Stimulated activated CD8-positive, alpha-beta memory T cell treated with anti-CD3 and anti-CD28 coated beads, Interleukin-12 subunit alpha, Interleukin-12 subunit beta, amount 100 ng/mL, for 1 hour (primary cell): ENCODE data around the gene FRA10AC1.

Experiments used
- DNase-seq: peaks from one replicate; pipeline ENCODE4 v3.0.0-alpha.2; 2020; ENCODE audit warnings: low read depth

FRA10AC1 gene, protein sequence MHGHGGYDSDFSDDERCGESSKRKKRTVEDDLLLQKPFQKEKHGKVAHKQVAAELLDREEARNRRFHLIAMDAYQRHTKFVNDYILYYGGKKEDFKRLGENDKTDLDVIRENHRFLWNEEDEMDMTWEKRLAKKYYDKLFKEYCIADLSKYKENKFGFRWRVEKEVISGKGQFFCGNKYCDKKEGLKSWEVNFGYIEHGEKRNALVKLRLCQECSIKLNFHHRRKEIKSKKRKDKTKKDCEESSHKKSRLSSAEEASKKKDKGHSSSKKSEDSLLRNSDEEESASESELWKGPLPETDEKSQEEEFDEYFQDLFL

DNA sequence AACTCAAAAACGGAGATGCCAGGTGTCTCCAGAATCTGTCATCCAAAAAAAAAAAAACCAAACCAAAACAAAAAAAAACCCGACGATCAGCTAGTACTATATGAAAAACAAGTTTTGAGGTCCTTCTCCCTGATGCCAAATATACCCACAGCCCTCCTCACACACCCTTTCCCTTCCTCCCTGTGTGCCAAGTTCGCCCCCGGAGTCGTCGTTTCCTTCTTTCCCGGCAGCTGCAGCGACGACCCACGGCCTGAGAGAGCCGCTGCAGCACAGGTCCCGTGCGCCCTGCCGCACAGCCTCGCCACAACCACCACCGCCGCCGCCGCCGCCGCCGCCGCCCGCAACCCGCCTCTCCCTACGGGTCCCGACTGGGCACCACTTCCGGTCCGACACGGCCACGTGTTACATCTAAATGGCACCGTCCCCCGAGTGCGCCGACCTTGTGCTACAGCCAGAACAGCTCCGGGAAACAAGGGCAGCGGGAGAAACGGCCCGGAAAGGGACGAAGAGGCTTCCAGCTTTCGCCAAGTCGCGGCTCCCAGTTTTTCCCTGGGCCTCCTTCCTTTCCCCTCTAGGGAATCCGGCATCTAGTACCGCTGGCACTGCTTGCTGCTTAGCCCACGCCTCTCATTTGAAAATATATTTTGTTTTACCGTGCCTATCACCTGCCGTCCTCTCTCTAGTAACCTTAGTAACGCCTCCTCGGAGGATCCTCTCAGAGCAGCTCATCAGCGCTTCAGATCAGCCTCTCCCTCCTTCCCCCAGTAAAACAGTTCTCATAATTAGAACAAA is at the start of gene FRA10AC1:
FRA10AC1 (minus strand) TSS at position 383 of the 792 bp plus-strand sequence. CDS start 2,486 bp downstream, outside the sequence.
- peak; percentile 83 for DNase-seq

DNA sequence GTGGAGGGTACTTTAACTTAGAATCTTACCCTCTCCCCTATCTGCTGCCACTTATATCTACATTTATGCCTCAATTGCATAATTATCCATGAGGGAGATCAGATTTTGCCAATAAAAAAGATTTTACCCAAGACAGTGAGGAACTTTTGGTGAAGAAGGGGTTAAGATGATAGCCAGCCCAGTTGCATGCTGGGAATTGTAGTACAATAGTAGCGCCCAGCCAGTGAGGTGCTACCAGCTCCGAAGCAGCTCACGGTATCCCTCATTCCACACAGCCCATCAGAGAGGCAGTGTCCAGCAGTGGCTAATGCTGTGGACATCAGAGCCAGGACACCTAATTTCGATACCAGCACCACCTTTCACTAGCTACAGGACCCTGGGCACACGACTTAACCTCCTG is 49.4 kb upstream of the FRA10AC1 start:
- DNase-seq: no peak

DNA sequence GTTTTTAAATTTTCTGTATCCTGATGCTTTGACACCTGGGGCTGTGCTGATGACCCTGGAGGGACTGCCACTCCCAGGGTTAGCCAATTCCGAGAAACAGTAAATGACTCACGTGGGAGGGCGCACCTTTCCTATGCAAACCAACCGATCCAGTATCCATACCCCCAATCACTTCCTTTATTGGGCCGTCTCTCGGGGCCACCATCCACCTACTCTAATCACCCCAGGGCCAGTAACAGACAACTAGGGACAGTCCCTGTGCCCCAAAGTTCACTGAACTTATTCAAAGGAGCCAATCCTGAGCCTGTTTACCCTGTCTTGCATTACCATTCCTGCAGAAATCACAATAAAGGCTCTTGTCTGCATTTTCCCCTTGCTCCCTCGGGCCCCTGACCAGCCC is 48.7 kb upstream of the FRA10AC1 start:
- DNase-seq: no peak

DNA sequence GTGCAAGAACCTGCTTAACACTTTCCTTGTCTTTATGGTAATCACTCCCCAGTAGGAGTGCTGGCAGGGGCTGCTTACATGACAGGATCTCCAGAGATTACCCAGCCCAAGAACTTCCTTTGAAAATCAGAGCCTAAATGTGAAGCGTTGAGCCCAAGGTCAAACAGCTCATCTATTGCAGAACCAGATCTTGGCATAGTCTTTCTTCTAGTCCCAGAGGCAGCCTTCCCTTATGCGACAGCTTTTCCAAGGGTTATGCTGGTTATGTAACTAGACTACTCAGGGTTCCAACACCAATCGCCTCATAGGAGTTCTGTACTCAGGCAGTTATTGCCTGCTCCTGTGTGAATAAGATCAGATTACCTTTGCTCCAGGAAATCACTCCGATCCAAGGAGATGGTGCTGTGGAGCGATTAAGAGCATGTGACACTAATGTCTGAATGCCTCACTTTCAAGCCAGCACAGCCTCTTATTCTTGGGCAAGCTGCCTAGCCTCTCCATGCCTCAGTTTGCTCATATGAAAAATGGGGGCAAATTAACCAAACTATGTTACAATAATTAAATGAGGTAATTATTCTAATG is 46.9 kb upstream of the FRA10AC1 start:
- DNase-seq: no peak

DNA sequence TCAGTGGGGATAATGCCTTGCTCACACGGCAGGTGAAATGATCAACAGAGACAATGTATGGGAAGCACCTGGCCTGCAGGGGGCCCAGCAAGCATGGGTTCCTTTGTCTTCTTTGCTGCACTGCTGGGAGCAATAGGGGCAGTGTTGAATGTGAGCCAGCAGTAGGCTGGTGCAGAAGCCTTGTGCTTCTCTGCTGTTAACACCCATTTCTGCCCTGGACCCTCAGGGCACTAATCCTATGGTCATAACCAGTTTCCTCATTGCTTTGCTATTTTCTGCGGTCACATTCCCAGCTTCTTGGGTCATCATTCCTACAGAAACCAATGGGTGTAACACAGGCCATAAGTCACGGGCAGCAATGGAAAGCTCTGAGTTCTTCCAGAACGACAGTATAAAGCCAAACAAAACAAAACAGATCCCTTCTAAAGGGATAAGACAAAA is 44.5 kb upstream of the FRA10AC1 start:
- DNase-seq: no peak

DNA sequence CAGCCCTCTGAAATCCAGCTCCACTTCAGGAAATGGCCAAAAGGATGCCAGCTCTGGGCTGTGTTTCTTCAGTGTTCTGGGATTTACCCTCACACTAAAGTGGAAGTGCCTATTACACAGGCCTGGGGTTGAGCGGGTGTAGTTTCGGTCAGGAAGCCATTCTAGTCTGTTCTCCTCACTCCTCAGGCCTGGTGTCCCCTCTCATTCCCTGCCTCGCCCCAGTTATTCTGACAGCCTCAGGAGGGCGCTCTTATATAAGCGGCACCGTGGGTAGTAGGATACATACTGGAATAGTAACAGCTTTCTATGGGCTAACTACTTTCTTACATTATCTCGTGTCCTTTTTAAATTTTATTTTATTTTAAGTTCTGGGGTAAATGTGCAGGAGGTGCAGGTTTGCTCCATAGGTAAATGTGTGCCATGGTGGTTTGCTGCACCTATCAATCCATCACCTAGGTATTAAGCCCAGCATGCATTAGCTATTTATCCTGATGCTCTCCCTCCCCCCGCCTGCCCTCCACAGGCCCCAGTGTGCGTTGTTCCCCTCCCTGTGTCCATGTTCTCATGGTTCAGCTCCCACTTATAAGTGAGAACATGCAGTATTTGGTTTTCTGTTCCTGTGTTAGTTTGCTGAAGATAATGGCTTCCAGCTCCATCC is 43.1 kb upstream of the FRA10AC1 start:
- DNase-seq: no peak

DNA sequence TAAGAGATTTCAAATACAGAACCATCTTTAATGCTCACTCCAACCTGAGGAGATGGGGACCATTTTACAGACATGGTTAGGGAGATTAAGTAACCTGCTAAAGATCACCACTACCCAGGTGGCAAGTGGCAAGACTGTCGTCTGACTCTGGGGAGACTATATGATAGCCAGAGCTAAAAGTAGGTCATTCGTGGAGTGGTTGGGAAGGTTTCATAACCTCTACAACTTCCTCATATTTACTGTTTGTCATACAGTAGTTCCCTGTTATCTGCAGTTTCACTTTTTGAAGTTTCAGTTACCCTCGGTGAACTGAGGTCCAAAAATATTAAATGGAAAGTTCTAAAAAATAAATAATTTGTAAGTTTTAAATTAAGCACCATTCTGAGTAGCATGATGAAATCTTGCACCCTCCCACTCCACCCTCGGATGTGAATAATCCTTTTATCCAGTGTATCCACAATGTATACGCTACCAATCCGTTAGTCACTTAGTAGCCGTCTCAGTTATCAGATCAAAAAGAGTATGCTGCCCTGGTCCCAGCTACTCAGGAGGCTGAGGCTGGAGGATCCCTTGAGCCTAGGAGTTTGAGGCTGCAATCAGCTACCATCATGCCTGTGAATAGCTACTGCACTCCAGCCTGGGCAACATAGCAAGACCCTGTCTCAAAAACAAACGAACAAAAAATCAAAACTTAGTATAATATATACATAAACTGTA is 40.4 kb upstream of the FRA10AC1 start:
- no peak for DNase-seq

DNA sequence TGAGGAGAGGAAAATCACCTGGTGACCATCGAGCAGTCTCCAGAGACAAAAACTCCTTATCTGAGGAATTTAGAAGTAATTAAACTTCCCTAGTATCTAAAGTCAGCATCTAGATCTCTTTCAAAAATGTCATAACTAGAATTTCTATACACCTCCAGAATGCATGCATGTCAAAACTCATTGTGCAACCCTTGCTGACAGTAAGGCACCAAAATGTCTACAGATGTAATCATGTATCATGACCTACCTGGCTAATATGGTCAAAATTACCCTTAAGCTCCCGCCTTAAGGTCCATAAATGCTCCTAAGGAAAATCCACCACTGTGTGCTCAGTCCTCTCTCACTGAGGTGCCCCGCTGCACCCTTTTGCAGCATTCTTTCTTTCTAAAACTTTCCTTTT is 39.0 kb upstream of the FRA10AC1 start:
- no peak for DNase-seq

DNA sequence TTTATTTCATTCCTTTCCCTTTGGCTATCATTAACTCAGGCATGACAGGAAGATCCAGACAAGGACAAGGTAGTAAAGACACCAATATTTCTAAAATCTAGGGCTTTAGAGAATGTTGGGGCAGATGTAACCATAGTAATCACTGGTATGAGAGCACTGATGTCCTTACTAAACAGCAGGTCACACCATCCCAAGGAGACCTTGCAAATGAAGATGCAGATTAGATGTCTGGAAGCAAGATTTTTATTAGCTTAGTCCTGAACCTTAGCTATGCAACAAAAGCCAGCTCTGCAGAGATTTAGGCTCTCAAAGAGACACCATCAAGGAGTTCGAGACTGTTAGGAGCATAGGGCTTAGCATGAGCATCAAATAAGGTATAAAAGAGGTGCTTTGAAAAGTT is 23.6 kb upstream of the FRA10AC1 start:
- no peak for DNase-seq

DNA sequence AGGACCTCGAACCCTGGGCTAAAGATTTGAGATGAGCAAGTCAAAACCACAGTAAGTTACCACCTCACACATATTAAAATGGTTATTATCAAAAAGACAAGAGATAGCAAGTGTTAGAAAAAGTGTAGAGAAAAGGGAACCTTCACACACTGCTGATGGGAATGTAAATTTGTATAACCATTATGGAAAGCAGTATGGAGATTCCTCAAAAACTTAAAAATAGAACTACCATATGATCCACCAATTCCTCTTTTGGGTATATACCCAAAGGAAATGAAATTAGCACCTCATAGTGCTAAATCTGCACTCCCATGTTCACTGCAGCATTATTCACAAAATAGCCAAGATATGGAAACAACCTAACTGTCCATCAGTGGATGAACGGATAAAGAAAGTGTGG is 20.8 kb upstream of the FRA10AC1 start:
- no peak for DNase-seq

DNA sequence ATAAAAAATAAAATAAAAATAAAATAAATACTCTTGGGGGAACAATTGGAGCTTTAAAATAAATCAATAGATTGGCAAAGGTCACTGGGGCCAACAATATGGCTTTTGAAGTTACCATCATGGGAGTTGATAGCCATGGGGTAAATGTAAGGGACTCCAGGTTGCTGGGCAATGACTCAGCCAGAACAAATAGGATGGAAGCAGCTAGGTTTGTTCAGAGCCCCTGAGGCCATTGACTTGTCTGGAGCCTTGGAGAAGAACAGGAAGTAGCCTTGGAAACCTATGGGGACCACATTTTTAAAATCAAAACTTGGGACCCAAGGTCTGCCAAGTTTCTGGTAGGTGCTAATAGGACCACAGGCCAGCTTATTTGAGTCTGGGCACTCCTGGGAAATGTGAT is 20.2 kb upstream of the FRA10AC1 start:
- no peak for DNase-seq

DNA sequence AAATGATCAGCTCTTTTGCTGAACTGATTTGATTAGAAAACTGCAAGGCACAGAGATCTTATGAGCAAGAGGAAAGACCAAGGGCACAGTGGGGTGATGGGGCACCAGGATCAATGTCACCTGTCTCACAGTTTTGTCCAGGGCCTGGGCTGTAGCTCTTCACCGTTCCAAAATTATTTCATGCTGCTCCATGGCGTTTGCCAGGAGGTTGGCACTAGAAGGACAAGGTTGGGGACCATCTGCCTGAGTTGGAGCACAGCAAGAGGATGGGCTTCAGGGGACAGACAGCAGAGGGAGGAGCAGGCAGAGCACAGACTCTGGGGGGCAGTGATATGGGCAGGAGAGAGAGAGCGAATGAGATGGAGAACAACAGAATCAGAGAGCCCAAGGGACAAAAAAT is 17.5 kb upstream of the FRA10AC1 start:
- no peak for DNase-seq

DNA sequence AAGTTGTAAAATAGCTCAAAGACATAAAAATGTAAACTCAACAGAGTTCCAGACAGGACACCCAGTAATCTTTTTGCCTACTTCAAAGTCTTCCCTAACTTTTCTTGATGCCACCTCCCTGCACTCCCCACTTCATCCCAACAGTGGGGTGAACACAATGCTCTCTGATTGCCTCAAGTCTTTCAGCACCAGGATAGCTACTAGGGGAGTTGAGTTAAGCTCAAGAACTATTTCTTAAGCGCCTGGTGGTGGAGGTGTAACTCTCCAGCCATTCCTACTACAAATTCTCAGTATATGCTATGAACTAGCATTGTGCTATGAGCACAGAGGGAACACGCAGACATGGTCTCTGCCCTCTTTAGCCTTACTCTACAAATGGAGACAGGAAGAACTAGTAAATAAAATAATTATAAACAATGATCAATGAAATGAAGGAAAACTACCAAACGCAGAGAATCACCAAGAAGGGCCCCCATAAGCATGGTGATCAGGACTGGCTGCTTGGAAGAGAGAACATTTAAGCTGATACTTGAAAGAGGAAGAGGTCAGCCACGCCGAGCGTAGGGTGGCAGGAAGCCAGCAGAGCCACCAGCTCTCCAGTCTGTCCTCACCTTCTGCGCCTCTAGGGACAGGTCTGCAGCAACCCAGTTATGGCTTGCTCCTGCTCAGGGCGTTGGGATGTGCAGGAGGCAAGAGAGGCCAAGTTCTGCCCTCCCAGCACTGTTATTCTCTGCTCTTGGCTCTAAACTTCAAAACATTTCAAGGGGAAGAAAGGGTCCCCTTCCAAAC is 16.7 kb upstream of the FRA10AC1 start:
- DNase-seq: no peak

DNA sequence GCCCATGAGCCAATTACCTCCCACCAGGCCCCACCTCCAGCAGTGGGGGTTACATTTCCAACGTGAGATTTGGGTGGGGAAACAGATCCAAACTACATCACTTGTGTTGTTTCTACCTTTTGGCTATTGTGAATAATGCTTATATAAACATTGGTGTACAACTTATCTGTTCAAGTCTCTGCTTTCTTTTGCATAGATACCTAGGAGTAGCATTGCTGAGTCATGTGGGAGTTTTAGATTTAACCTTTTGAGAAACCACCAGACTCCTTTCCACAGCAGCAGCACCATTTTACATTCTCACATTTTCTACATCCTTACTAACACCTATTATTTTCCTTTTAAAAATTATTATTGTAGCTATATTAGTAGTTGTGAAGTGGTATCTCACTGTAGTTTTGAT is 14.4 kb upstream of the FRA10AC1 start:
- DNase-seq: no peak

DNA sequence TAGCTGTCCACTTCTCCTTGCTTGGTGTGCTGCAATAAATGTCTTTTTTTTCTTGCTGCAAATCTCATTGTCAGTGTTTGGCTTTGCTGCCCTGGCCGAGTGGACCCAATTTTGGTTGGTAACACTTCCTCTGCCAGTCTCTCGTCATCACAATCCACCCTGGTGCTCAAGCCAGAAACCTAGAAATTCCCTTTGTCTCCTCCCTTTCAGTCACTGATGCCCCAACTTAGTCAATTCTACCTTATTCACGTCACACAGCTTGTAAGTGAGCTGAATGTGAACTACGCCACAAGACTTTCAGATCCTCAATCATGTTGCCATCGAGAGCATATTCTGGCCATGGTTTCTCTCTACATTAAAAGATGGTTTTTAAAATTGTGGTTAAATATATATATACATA is 13.0 kb upstream of the FRA10AC1 start:
- DNase-seq: no peak

DNA sequence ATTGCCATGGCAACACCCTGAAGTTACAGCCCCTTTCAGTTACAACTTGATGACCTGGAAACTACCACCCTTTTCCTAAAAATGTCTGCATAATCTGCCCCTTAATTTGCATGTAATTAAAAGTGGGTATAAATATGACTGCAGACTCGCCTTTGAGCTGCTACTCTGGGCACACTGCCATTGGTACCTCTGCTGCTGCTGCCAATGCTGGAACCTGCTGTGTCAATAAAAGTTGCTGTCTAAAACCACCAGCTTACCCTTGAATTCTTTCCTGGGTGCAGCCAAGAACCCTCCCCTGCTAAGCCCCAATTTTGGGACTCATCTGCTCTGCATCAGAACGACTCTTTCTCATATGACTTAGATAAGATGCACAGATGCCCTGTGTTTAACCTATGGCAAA is 10.2 kb upstream of the FRA10AC1 start:
- no peak for DNase-seq

DNA sequence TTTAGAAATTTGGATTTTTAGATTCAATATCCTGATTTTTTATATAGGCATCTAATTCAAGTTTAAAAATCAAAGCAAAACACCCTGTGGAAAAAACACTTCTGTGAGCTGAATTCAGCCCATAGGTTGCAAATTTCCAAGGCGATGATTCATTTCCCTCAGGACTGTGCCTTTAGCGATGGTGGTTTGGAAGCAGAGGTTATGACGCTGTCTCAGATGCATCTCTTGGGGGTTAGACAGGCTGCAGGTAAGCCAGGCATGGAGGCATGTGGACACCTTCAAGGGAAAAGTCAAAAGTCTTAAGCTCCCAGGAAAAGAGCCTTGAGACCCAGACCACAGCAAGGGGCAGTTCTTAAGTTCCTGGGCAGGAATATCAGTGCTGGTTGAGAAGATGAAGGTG is 9.5 kb upstream of the FRA10AC1 start:
- no peak for DNase-seq

DNA sequence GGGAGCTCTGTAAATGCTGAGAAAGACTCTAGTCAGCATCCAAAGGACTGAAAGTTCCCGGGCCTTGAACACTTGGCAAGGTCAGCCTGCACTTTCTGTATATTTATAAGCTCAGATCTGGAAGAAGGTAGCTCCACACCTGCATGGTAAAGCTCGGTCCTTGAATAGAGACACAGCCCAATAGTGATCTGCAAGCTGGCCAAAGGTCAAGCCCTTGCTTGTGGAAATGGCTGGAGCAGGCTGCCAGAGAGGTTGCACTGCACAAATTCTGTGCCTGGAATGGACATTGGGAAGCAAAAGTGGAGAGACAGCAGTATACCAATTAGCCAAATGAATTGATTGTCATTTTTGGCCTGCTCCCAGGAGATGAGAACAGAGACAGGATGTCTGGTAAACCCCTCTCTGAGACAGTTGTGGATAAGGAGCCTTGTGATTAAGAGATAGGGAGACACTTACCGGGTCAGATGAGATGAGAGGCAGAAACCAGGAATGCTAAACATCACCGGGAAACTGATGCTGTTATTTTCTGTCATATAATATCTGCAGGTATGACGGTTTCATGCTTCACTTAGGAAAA is 8.0 kb upstream of the FRA10AC1 start:
- DNase-seq: no peak

DNA sequence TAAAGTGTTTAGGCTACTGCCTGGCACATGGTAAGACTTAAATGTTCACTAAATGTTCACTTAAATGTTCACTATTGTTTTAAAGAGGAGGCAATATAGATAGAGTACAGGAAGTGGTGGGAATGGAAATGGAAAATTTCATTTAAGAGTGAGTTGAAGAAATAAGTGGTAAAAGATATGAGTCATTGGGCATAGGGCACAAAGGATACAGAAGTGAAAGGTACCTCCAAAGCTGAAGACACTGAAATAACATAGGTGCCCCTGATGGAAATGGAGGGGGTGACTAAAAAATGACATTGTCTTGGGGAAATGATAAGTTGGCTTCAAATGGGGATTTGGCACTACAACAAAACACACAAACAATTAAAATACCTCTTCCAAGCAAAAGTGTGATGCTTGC is 5.2 kb upstream of the FRA10AC1 start:
- DNase-seq: no peak

DNA sequence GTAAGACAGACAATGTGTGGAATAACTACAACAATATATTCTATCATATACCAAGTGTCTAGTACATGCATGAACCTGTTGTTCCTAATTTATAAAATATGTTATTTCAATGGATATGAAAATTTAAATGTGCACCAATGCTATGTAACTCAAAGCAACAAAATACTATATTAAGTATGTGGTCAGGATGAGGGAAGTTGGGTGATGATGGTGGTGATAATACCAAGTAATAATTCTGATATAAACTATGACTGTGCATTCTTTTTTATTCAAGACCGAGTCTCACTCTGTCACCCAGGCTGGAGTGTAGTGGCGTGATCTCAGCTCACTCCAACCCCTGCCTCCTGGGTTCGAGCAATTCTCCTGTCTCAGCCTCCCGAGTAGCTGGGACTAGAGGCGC is 2.1 kb upstream of the FRA10AC1 start:
- DNase-seq: no peak

DNA sequence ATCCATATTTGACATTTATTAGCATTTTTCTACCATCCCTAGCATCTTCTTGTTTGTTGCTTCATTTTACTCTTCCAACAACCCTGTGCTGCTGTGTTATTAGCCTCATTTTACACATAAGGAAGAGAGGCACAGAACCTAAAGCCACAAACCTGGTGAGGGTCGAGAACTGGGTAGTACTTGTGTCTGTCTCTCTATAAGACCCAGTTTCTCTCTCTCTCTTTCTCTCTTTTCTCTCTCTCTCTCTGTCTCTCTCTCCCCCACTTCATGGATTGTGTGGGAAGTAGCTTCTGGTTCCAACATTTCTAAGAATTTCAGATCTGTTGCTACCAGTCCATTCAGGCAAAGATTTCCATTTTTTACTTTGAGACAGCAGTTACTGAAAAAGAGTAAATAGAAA is 1.4 kb upstream of the FRA10AC1 start:
- DNase-seq: no peak
